BLaER1 treated with 17β-estradiol and CSF1 and Interleukin-3, amounts not matched to agents 10 nM and 100 nM (cell line): Measurements from ENCODE around the gene LBX1.

Experiments
- H3K27ac ChIP-seq, 11 experiments: shearing (Covaris generic); formaldehyde crosslinking; 2 replicates each; pipeline ENCODE4 v1.8.1; 2022
- H3K27me3 ChIP-seq, 11 experiments: shearing (Covaris generic); formaldehyde crosslinking; 2 replicates each; pipeline ENCODE4 v1.8.1; 2022
- H3K36me3 ChIP-seq, 11 experiments: shearing (Covaris generic); formaldehyde crosslinking; 2 replicates each; pipeline ENCODE4 v1.8.1; 2022
- H3K4me1 ChIP-seq, 10 experiments: shearing (Covaris generic); formaldehyde crosslinking; 2 replicates each; pipeline ENCODE4 v1.8.1; 2022
- H3K4me2 ChIP-seq, 11 experiments: shearing (Covaris generic); formaldehyde crosslinking; 2 replicates each; pipeline ENCODE4 v1.8.1; 2022
- H3K4me3 ChIP-seq, 10 experiments: shearing (Covaris generic); formaldehyde crosslinking; 2 replicates each; pipeline ENCODE4 v1.8.1; 2022
- H3K9ac ChIP-seq, 11 experiments: shearing (Covaris generic); formaldehyde crosslinking; 2 replicates each; pipeline ENCODE4 v1.8.1; 2022
- H3K9me3 ChIP-seq, 11 experiments: shearing (Covaris generic); formaldehyde crosslinking; replicated peaks in 1 of 11; 2 replicates each; pipeline ENCODE4 v1.8.1; 2022
- H4K20me1 ChIP-seq, 11 experiments: shearing (Covaris generic); formaldehyde crosslinking; 2 replicates each; pipeline ENCODE4 v1.8.1; 2022
- Cebpa-rat ChIP-seq, 11 experiments: shearing (Covaris generic); IDR thresholded peaks; 2 replicates each; pipeline ENCODE4 v1.8.1; 2022

Gene LBX1

GRCh38 chr10:101218351-101219138 lies 10.7 kb downstream of the LBX1 start:
- peaks cover 0 to 30% (median 21%) of the 10 kb centered on the region in 10 experiments; a peak in 11 of 20 replicates for H3K4me1 ChIP-seq

GRCh38 chr10:101217450-101218281 lies 11.6 kb downstream of the LBX1 start:
- peak overlapping the region in 10 of 11 experiments; percentile 1 to 70 (median 39); a peak in 13 of 22 replicates for H3K4me2 ChIP-seq
- peaks cover 90 to 100% (median 96%) of the 10 kb centered on the region in 11 experiments for H3K27me3 ChIP-seq

More at GRCh38 chr10:101218351-101219138, 10.7 kb downstream of the LBX1 start:
- H4K20me1 ChIP-seq, result peaks cover 0 to 94% (median 87%) of the 10 kb centered on the region in 11 experiments; a peak in 18 of 22 replicates
- no peak overlapping the region for H3K4me2 ChIP-seq
- no peak overlapping the region for H3K9ac ChIP-seq
- no peak overlapping the region for H3K27ac ChIP-seq
- peaks cover 98 to 100% (median 99%) of the 10 kb centered on the region in 11 experiments for H3K27me3 ChIP-seq
- no peak for TF ChIP-seq Cebpa-rat (IDR thresholded peaks at IDR 0.05)
- no peaks in the 10 kb centered on the region for H3K36me3 ChIP-seq
- H3K9me3 ChIP-seq, result peaks cover 0 to under 1% (median 0%) of the 10 kb centered on the region in 11 experiments; a peak in 1 of 22 replicates
- H3K4me3 ChIP-seq, result no peak overlapping the region

GRCh38 chr10:101217044-101217425 lies 12.2 kb downstream of the LBX1 start:
- no peaks in the 10 kb centered on the region for H3K9me3 ChIP-seq
- no peak for TF ChIP-seq Cebpa-rat (IDR thresholded peaks at IDR 0.05)
- H3K27ac ChIP-seq, result no peak overlapping the region
- peaks cover 0 to 85% (median 72%) of the 10 kb centered on the region in 11 experiments; a peak in 16 of 22 replicates for H4K20me1 ChIP-seq
- no peak overlapping the region for H3K9ac ChIP-seq
- H3K36me3 ChIP-seq, result no peaks in the 10 kb centered on the region
- H3K4me3 ChIP-seq, result peak overlapping the region in 5 of 10 experiments; percentile 10 to 48 (median 28); a peak in 4 of 20 replicates
- peaks cover 0 to 29% (median 15%) of the 10 kb centered on the region in 10 experiments; a peak in 10 of 20 replicates for H3K4me1 ChIP-seq
- H3K4me2 ChIP-seq, result peak overlapping the region in 10 of 11 experiments; percentile 1 to 70 (median 39); a peak in 13 of 22 replicates
- H3K27me3 ChIP-seq, result peaks cover 89 to 100% (median 96%) of the 10 kb centered on the region in 11 experiments

More at GRCh38 chr10:101217450-101218281, 11.6 kb downstream of the LBX1 start:
- Histone ChIP-seq H3K9me3 (no peaks in the 10 kb centered on the region), H4K20me1 (peaks cover 0 to 85% (median 78%) of the 10 kb centered on the region in 11 experiments; a peak in 17 of 22 replicates), H3K4me1 (peaks cover 0 to 29% (median 15%) of the 10 kb centered on the region in 10 experiments; a peak in 11 of 20 replicates), H3K9ac (no peak overlapping the region), H3K36me3 (no peaks in the 10 kb centered on the region), H3K4me3 (peak overlapping the region in 5 of 10 experiments; percentile 10 to 48 (median 28); a peak in 4 of 20 replicates), H3K27ac (no peak overlapping the region)
- no peak for TF ChIP-seq Cebpa-rat (IDR thresholded peaks at IDR 0.05)

- no peak overlapping the region for H3K9ac ChIP-seq
- H3K36me3 ChIP-seq, result no peaks in the 10 kb centered on the region
- H3K4me2 ChIP-seq, result peak overlapping the region in 4 of 11 experiments; percentile 35 to 63 (median 58); a peak in 7 of 22 replicates
- peaks cover 0 to 81% (median 65%) of the 10 kb centered on the region in 11 experiments; a peak in 16 of 22 replicates for H4K20me1 ChIP-seq
- no peak overlapping the region for H3K4me3 ChIP-seq
- H3K4me1 ChIP-seq, result peaks cover 0 to 29% (median 15%) of the 10 kb centered on the region in 10 experiments; a peak in 10 of 20 replicates
- no peaks in the 10 kb centered on the region for H3K9me3 ChIP-seq
- H3K27me3 ChIP-seq, result peaks cover 89 to 100% (median 96%) of the 10 kb centered on the region in 11 experiments
- TF ChIP-seq Cebpa-rat (IDR thresholded peaks at IDR 0.05), result no peak
- H3K27ac ChIP-seq, result no peak overlapping the region
Observed at GRCh38 chr10:101216207-101217043, 12.8 kb downstream of the LBX1 start.

- Histone ChIP-seq H4K20me1 (peaks cover 0 to 73% (median 57%) of the 10 kb centered on the region in 11 experiments; a peak in 16 of 22 replicates), H3K27ac (no peak overlapping the region), H3K36me3 (no peaks in the 10 kb centered on the region), H3K4me2 (peak overlapping the region in 2 of 11 experiments; percentile 91 to 97; a peak in 3 of 22 replicates), H3K27me3 (peaks cover 87 to 100% (median 94%) of the 10 kb centered on the region in 11 experiments), H3K4me1 (peaks cover 0 to 29% (median 15%) of the 10 kb centered on the region in 10 experiments; a peak in 10 of 20 replicates), H3K9ac (no peak overlapping the region), H3K4me3 (no peak overlapping the region), H3K9me3 (no peaks in the 10 kb centered on the region)
- no peak for TF ChIP-seq Cebpa-rat (IDR thresholded peaks at IDR 0.05)
Observed at GRCh38 chr10:101215397-101216206, 13.7 kb downstream of the LBX1 start.

- Histone ChIP-seq H3K9me3 (no peaks in the 10 kb centered on the region), H3K9ac (no peak overlapping the region), H3K27me3 (peaks cover 78 to 100% (median 90%) of the 10 kb centered on the region in 11 experiments), H3K27ac (no peak overlapping the region), H3K4me3 (peak overlapping the region in 6 of 10 experiments; percentile 17 to 68 (median 52); a peak in 7 of 20 replicates), H3K36me3 (no peaks in the 10 kb centered on the region), H3K4me1 (peaks cover 0 to 29% (median 15%) of the 10 kb centered on the region in 10 experiments; a peak in 10 of 20 replicates), H4K20me1 (peaks cover 0 to 64% (median 48%) of the 10 kb centered on the region in 11 experiments; a peak in 16 of 22 replicates), H3K4me2 (peak overlapping the region; percentile 69 to 97 (median 91))
- TF ChIP-seq Cebpa-rat (IDR thresholded peaks at IDR 0.05), result no peak
Observed at GRCh38 chr10:101214446-101215396, 14.5 kb downstream of the LBX1 start.
